H9 (cell line): ENCODE data around the gene CYP27C1. TPM values are rescaled to one million over a fixed set of nuclear protein-coding genes. Genes with fewer than 3 reads are reported as not detected.

Experiments
- DNase-seq: peaks from one replicate; pipeline ENCODE4 v3.0.0-alpha.2; 2017
- H2AFZ ChIP-seq: one replicate; pipeline ENCODE4 v1.6.1; 2013; ENCODE audit warnings: mild to moderate bottlenecking, low read length, control low read depth, moderate library complexity
- H2AK5ac ChIP-seq: 2 replicates; pipeline ENCODE4 v1.6.1; 2013; ENCODE audit warnings: low read length, control low read depth, mixed read lengths; ENCODE audit not compliant: insufficient read length
- H2BK120ac ChIP-seq: one replicate; pipeline ENCODE4 v1.6.1; 2013; ENCODE audit warnings: low read depth, mild to moderate bottlenecking, low read length, control low read depth, inconsistent platforms; ENCODE audit not compliant: poor library complexity, severe bottlenecking
- H2BK12ac ChIP-seq: 2 replicates; pipeline ENCODE4 v1.6.1; 2013; ENCODE audit warnings: low read length, control low read depth, mixed read lengths, low read depth; ENCODE audit not compliant: insufficient read length
- H2BK15ac ChIP-seq: 2 replicates; pipeline ENCODE4 v1.6.1; 2013; ENCODE audit warnings: low read depth, low read length, control low read depth
- H2BK20ac ChIP-seq: one replicate; pipeline ENCODE4 v1.6.1; 2013; ENCODE audit warnings: low read depth, mild to moderate bottlenecking, low read length, control low read depth, inconsistent platforms; ENCODE audit not compliant: poor library complexity, severe bottlenecking
- H2BK5ac ChIP-seq: 2 replicates; pipeline ENCODE4 v1.6.1; 2013; ENCODE audit warnings: low read length, control low read depth, mixed read lengths; ENCODE audit not compliant: insufficient read length
- H3K14ac ChIP-seq: 2 replicates; pipeline ENCODE4 v1.6.1; 2013; ENCODE audit warnings: low read length, control low read depth; ENCODE audit not compliant: insufficient read depth
- H3K18ac ChIP-seq: 2 replicates; pipeline ENCODE4 v1.6.1; 2013; ENCODE audit warnings: low read depth, mild to moderate bottlenecking, mixed read lengths, low read length, control low read depth; ENCODE audit not compliant: insufficient read length
- H3K23ac ChIP-seq: 2 replicates; pipeline ENCODE4 v1.6.1; 2013; ENCODE audit warnings: low read length, control low read depth, mixed read lengths, low read depth; ENCODE audit not compliant: insufficient read length
- H3K23me2 ChIP-seq: 2 replicates; pipeline ENCODE4 v1.6.1; 2013; ENCODE audit warnings: low read depth, mild to moderate bottlenecking, mixed read lengths, low read length, control low read depth; ENCODE audit not compliant: insufficient read length, poor library complexity, severe bottlenecking
- H3K27ac ChIP-seq: 2 replicates; pipeline ENCODE4 v1.5.1; 2013; ENCODE audit warnings: low read length, control low read depth, mixed read lengths, low read depth; ENCODE audit not compliant: insufficient read length
- H3K27me3 ChIP-seq: 2 replicates; pipeline ENCODE4 v1.6.1; 2013; ENCODE audit warnings: low read length, control low read depth, inconsistent platforms; ENCODE audit not compliant: insufficient read depth
- H3K4ac ChIP-seq: 2 replicates; pipeline ENCODE4 v1.6.1; 2013; ENCODE audit warnings: low read depth, mild to moderate bottlenecking, control low read depth, inconsistent platforms, low read length, moderate library complexity
- H3K4me1 ChIP-seq: 2 replicates; pipeline ENCODE4 v1.6.1; 2013; ENCODE audit warnings: low read length, control low read depth, inconsistent platforms; ENCODE audit not compliant: insufficient read depth
- H3K4me2 ChIP-seq: 2 replicates; pipeline ENCODE4 v1.6.1; 2013; ENCODE audit warnings: low read length, control low read depth, mixed read lengths; ENCODE audit not compliant: insufficient read length, insufficient read depth
- H3K56ac ChIP-seq: 2 replicates; pipeline ENCODE4 v1.6.1; 2013; ENCODE audit warnings: low read depth, mild to moderate bottlenecking, mixed read lengths, low read length, control low read depth; ENCODE audit not compliant: insufficient read length
- H3K79me1 ChIP-seq: 2 replicates; pipeline ENCODE4 v1.6.1; 2013; ENCODE audit warnings: low read depth, mild to moderate bottlenecking, moderate library complexity, low read length, control low read depth, inconsistent platforms; ENCODE audit not compliant: insufficient read depth, poor library complexity, severe bottlenecking
- H3K79me2 ChIP-seq: 2 replicates; pipeline ENCODE4 v1.6.1; 2013; ENCODE audit warnings: low read length, control low read depth, inconsistent platforms; ENCODE audit not compliant: insufficient read depth
- H3K9ac ChIP-seq: 2 replicates; pipeline ENCODE4 v1.6.1; 2013; ENCODE audit warnings: low read length, control low read depth, mixed read lengths; ENCODE audit not compliant: insufficient read length; ENCODE audit errors: extremely low read depth
- H3K9me3 ChIP-seq: one replicate; pipeline ENCODE4 v1.6.1; 2013; ENCODE audit warnings: low read depth, low read length, inconsistent platforms; ENCODE audit not compliant: control insufficient read depth
- H3T11ph ChIP-seq: one replicate; pipeline ENCODE4 v1.6.1; 2013; ENCODE audit warnings: mild to moderate bottlenecking, low read length, control low read depth, inconsistent platforms
- H4K20me1 ChIP-seq: one replicate; pipeline ENCODE4 v1.6.1; 2013; ENCODE audit not compliant: control insufficient read depth, insufficient read length, insufficient read depth
- H4K5ac ChIP-seq: 2 replicates; pipeline ENCODE4 v1.6.1; 2013; ENCODE audit warnings: low read depth, mild to moderate bottlenecking, mixed read lengths, low read length, control low read depth; ENCODE audit not compliant: insufficient read length
- H4K8ac ChIP-seq: replicated peaks from 2 replicates; pipeline ENCODE4 v1.6.1; 2013; ENCODE audit warnings: low read length, control low read depth, mixed read lengths, low read depth; ENCODE audit not compliant: insufficient read length
- H4K91ac ChIP-seq: 2 replicates; pipeline ENCODE4 v1.6.1; 2013; ENCODE audit warnings: low read depth, mild to moderate bottlenecking, moderate library complexity, mixed read lengths, low read length, control low read depth; ENCODE audit not compliant: insufficient read length
- H3K27ac Mint-ChIP-seq, 3 experiments: 2 replicates in 2 of 3; 3 replicates in 1 of 3; pipeline ENCODE4 v1.8.0; 2020 to 2021; ENCODE audit warnings: mixed read lengths in 3 of 3, mild to moderate bottlenecking in 1 of 3, moderate library complexity in 1 of 3
- H3K27me3 Mint-ChIP-seq: 2 replicates; pipeline ENCODE4 v1.8.0; 2021; ENCODE audit warnings: low read depth, mild to moderate bottlenecking, moderate library complexity, mixed read lengths
- H3K36me3 Mint-ChIP-seq, 3 experiments: 2 replicates in 2 of 3; 3 replicates in 1 of 3; pipeline ENCODE4 v1.8.0; 2020 to 2021; ENCODE audit warnings: low read depth in 3 of 3, mixed read lengths in 3 of 3; ENCODE audit not compliant: insufficient read depth in 1 of 3
- H3K4me1 Mint-ChIP-seq, 2 experiments: 2 replicates each; pipeline ENCODE4 v1.8.0; 2020; ENCODE audit warnings: mixed read lengths in 2 of 2
- H3K4me3 Mint-ChIP-seq, 2 experiments: 2 replicates in 1 of 2; 3 replicates in 1 of 2; pipeline ENCODE4 v1.8.0; 2020 to 2021; ENCODE audit warnings: mild to moderate bottlenecking in 2 of 2, mixed read lengths in 2 of 2, moderate library complexity in 1 of 2
- H3K9me3 Mint-ChIP-seq, 2 experiments: 2 replicates in 1 of 2; 3 replicates in 1 of 2; pipeline ENCODE4 v1.8.0; 2020; ENCODE audit warnings: mild to moderate bottlenecking in 2 of 2, mixed read lengths in 2 of 2, moderate library complexity in 1 of 2
- CTCF ChIP-seq: fragments of 200-600 bp; sonication (generic); conservative IDR thresholded peaks from 3 replicates; pipeline ENCODE4 v1.8.0; 2021; ENCODE audit warnings: antibody characterized with exemption, mild to moderate bottlenecking
- WGBS: extraction: QIAGEN DNeasy Blood & Tissue Kit; methylation state at CpG from one replicate; pipeline ENCODE4 v1.1.7; 2013; ENCODE audit warnings: missing lambda C conversion rate, low lambda C conversion rate, mixed read lengths; ENCODE audit not compliant: insufficient read length; ENCODE audit errors: extremely low coverage; 5-methylcytosine and 5-hydroxymethylcytosine counted together
- total RNA-seq: library from RNA; stranded (reverse); gene quantifications from 2 replicates; pipeline ENCODE4 v1.2.1, GENCODE V29; 2021

The CYP27C1 gene
- total RNA-seq, 1 experiment from 2014 or later, result 2.3 TPM

GRCh38 chr2:127219171-127220070 is 678 bp downstream of the CYP27C1 start:
- H3K18ac ChIP-seq, result peak overlapping the region; percentile 84
- H3K56ac ChIP-seq, result no peak overlapping the region
- peaks cover 18 to 19% of the 10 kb centered on the region in 2 experiments for H3K4me1 Mint-ChIP-seq
- H4K5ac ChIP-seq, result no peak overlapping the region
- H3K27me3 ChIP-seq, result no peaks in the 10 kb centered on the region; the same call in 1 of the 2 replicates
- H2AK5ac ChIP-seq, result no peak overlapping the region
- H3K14ac ChIP-seq, result peak overlapping the region; percentile 68
- no peak overlapping the region for H3K4ac ChIP-seq
- WGBS, result no CpG with 5 or more reads among the region's 71 CpGs
- no peaks in the 10 kb centered on the region for H4K20me1 ChIP-seq
- no peak overlapping the region for H2BK12ac ChIP-seq
- H2BK5ac ChIP-seq, result no peak overlapping the region
- no peak overlapping the region for H2BK15ac ChIP-seq
- peak overlapping the region; percentile 75 for H3K4me2 ChIP-seq
- no peak overlapping the region for H4K91ac ChIP-seq
- no peaks in the 10 kb centered on the region for H3K79me2 ChIP-seq
- H3K27me3 Mint-ChIP-seq, result peaks cover 50% of the 10 kb centered on the region
- no peaks in the 10 kb centered on the region; a peak in 2 of 7 replicates for H3K36me3 Mint-ChIP-seq
- H3K9me3 ChIP-seq, result no peaks in the 10 kb centered on the region
- no peak overlapping the region for H2AFZ ChIP-seq
- H2BK120ac ChIP-seq, result no peak overlapping the region
- no peaks in the 10 kb centered on the region for H3K9me3 Mint-ChIP-seq
- peak overlapping the region; percentile 40 for H3K9ac ChIP-seq
- no peak overlapping the region for H2BK20ac ChIP-seq
- no peaks in the 10 kb centered on the region for H3K4me1 ChIP-seq
- H3T11ph ChIP-seq, result no peak overlapping the region
- H3K27ac Mint-ChIP-seq, result no peak overlapping the region
- no peak overlapping the region for H4K8ac ChIP-seq
- H3K23me2 ChIP-seq, result peaks cover 12% of the 10 kb centered on the region
- no peaks in the 10 kb centered on the region for H3K79me1 ChIP-seq
- no peak for TF ChIP-seq CTCF
- DNase-seq, result peak; percentile 62
- H3K4me3 Mint-ChIP-seq, result peak overlapping the region; percentile 77 to 95
- H3K27ac ChIP-seq, result no peak overlapping the region
- H3K23ac ChIP-seq, result no peak overlapping the region
